DMS114 treated with DMSO at 0.1 percent for 48 hours (cell line): ENCODE results near the gene ELOF1.

Experiments used
- DNase-seq: peaks from one replicate; lab custom pipeline; 2025; ENCODE audit not compliant: unreplicated experiment; lab: John Stamatoyannopoulos, UW

ELOF1 gene

DNA sequence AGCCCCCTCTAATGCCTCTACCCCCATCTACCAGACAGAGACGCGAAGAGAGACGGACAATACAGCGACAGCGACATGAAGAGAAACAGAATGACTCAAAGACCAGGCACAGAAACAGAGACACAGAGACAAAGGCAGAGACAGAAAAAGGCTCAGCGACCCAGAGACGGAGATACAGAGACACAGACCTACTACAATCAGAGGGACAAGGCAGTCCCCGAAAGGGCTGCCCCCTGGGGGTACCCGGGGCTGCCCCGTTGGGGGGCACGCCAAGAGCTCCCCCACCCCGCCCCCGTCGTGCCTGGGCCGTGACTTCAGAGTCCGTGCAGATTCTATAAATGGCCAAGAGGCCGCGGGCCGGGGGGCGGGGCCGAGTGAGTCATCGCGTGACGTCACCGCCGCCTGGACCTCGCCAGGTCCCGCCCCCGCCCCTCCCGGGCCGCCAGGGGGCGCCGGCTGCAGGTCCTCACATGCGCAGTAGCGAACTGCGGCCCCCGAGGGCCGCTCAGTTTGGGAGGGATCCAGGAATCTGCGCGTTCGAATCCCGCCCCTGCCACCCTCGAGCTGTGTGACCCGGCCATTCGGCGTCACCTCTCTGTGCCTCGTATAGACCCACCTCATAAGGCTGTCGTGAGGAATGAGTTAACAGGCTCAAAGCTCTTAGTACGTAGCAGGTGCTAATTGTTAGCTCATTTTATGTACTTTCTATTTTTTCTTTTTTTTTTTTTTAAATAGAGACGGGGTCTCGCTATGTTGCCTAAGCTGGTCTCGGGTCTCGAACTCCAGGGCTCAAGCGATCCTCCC, 23.0 kb downstream of the ELOF1 start:
- DNase-seq = peak; percentile 30

- DNase-seq = no peak
Observed at GRCh38 chr19:11534948-11535347, 24.1 kb downstream of the ELOF1 start.

DNA sequence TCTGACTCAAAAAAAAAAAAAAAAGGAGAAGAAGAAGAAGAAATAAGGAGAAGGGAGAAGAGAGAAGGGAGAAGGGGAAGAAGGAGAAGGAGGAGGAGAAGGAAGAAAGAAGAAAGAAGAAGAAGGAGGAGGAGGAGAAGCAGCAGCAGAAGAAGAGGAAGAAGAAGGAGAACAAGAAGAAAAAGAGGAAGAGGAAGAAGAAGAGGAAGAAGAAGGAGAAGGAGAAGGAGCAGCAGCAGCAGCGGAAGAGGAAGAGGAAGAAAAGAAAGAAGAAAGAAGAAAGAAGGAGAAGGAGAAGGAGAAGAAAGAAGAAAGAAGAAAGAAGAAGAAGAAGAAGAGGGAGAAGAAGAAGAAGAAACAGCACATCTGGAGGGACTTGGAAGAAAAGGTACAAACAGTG, 24.5 kb downstream of the ELOF1 start:
- DNase-seq = no peak

DNA sequence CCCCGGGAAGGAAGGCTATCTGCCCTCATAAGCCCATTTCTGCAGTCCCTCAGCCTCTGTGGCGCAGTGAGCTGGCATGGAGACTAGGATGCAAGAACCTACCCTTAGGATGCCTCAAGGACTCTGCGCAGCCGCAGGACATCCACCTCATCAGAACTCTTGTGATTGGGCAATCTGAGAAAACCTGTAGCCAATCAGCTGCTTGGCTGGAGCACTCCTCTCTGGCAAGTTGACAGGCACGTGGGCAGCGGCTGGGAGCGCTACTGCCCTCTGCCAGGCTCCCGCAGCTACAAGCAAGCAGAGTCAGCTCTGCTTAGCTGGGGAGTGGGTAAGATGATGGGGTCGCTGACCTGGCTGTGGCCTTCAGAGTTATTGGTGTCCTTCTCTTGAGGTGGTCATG, 28.6 kb downstream of the ELOF1 start:
- no peak for DNase-seq

DNA sequence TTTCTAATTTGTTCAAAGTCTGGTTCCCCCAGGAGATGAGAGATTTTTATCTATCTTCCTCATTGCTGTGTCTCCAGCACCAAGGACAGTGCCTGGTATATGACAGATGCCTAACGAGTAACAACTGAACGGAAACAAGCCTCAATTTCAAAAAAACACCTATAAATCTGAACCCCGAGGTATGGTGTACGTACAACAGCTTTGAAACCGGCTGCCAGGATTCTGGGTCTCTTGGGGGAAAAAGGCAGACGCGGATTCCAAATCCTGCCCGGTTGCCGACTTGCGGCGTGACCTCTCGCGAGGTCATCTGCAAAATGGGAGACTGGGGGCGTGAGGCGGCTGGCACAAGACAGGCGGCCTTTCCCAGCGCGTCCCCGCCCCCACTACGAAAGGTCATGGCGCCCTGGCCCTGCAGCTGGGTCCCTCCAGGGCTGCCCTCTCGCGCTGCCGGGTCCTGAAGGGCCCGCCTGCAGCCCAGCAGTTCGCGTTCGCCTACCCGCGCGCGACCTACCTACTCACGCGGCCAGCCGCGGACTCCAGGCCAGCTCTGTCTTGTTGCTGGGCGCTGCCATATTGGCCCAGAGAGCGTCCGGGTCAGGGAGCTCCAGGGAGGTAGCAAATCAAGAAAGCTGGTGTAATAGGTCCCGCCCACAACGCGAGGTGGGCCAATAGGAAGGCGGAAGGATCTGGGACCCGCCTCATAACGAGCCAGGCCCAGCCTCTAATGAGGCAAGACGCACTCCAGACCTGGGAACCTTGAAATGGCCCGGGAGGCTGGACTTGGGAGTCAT, 30.3 kb downstream of the ELOF1 start, which contains the start of gene ECSIT:
TSS of gene ECSIT (minus strand) at position 584 of the 791 bp plus-strand sequence. CDS start 9,964 bp downstream, outside the sequence.
- DNase-seq = peak; percentile 90

DNA sequence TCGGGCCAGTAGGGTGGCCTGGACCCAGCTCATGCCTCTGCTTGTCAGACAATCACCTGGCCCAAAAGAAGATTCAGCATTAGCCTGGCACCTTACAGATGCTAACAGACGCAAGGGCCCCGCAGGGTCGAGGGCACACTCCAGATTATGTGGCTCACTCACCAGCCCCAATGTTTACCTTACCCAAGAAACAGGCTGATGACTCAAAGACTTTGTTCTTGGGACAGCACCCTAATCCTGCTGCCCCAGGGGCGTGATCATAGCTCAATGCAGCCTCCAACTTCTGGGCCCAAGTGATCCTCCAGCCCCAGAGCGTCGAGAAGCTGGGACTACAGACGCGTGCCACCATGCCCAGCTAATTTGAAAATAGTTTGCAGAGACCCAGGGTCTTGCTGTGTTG, 39.9 kb downstream of the ELOF1 start:
- DNase-seq = no peak

DNA sequence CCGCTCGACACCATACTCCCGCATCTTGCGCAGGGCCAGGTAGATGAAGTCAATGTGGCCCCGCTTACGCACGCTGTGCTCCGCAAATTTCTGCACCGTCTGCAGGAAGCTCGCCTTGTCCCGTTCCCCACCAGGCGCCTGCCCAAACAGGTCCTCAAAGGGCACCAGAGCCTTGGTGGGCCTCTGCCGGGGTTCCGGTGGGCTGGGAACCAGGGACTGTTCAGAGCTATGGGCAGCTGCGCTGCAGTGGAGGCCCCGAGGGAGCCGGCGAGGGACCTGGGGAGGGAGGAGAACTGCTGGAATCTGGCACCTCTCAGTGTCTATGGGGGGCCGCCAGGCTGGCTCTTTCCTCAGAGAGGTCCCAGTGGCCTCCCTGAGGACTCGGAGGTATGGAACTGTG, 45.1 kb downstream of the ELOF1 start:
- no peak for DNase-seq

GRCh38 chr19:11510444-11510843, 48.6 kb downstream of the ELOF1 start:
- no peak for DNase-seq

DNA sequence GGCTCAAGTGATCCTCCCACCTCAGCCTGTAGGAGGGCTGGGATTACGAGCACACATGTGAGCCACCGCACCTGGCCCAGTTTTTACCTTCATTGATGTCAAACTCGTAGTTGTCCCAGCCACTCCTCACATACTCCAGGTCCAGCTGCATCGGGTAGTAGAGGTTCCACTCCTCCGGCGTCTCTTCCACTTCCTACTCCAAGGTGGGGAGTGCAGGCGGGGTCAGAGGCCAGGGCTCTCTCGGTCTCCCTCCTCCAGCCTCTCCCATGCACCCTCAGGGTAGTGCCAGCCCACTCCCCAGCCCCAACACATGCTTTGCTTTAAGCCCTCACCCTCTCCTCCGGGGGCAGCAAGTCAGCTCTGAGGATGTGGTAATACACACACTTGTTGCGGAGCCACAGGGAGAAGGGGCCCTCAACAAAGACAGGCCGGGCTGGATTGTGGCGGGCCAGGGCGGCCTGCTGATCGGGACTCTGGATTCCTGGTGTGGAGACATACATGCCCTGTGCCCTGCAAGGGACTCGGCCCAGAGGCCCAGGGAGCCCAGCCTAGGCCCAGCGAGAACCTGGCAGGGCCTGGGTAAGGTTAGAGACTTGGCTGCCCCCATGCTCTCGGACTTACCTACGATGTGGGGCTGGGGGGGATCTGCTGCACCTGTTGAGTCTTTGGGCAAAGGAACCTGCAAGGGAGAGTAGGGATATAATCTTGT, 51.5 kb downstream of the ELOF1 start:
- DNase-seq = no peak

GRCh38 chr19:11506967-11507366, 52.1 kb downstream of the ELOF1 start:
- no peak for DNase-seq

- no peak for DNase-seq
Observed at GRCh38 chr19:11506101-11506555, 52.9 kb downstream of the ELOF1 start.

DNA sequence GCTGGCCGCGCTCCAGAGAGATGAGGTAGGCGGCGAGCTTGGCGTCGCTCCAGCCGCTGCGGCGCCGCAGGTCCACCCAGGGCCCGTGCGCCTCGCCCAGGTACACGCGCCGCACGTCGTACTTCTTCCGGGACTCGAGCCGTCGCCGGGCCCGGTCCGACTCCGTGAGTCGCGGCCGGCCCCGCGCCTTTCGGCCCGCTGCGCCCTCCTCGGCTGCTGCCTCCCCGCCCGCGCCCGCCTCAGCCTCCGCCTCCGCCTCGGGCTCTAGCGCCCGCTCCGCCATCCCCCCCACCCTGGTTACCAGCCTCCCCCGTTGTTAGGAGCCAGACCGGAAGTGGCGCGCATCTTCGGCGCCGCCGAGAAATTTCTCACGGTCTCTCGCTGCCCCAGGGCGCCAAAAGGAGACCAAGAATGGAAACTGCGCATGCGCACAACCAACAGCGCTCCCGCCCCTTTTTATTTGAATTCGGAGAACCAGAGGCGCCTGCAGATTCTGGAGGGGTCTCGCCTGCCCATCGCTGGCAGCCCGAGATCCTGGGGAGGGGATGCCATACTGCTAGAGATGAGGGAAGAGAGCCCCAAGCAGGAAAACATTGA, 53.4 kb downstream of the ELOF1 start, which contains the start of gene ZNF653:
TSS of gene ZNF653 (minus strand) at position 336 of the 597 bp plus-strand sequence. CDS start at position 283, 53 bp downstream.
- peak; percentile 82 for DNase-seq

GRCh38 chr19:11505032-11505503, 54.0 kb downstream of the ELOF1 start:
- peak; percentile 82 for DNase-seq

GRCh38 chr19:11504502-11505031, 54.5 kb downstream of the ELOF1 start:
- DNase-seq = no peak
